VCaP (cell line): ENCODE measurements around the gene KATNAL2.

ENCODE experiments used
- H3K27ac ChIP-seq: fragments of 450-650 bp; 2 replicates; pipeline ENCODE4 v1.5.1; 2017
- TF ChIP-seq, protein P1 (sequence below): fragments of 450-650 bp; conservative IDR thresholded peaks from 2 replicates; pipeline ENCODE4 v1.5.1; 2017; ENCODE audit warnings: mild to moderate bottlenecking, moderate library complexity

KATNAL2 gene

DNA sequence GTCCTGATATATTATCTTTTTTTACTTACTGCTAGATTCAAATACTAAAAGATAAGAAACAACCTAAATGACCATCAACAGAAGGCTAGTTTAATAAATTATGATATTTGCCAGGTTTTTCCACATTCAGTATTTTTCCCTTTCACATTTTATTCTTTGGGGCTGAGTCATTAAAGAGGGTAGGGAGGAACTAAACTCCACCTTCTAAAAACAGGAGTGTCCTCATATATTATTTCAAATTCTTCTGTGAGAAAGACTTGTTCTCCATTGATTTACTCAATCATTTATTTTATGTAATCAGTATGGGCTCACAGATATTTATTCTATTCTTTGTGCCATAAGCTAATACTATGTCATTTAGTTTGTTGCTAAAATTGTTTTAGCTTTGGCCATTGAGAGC, 223.9 kb downstream of the KATNAL2 start:
- no peak overlapping the region for H3K27ac ChIP-seq
- TF ChIP-seq, protein P1, sequence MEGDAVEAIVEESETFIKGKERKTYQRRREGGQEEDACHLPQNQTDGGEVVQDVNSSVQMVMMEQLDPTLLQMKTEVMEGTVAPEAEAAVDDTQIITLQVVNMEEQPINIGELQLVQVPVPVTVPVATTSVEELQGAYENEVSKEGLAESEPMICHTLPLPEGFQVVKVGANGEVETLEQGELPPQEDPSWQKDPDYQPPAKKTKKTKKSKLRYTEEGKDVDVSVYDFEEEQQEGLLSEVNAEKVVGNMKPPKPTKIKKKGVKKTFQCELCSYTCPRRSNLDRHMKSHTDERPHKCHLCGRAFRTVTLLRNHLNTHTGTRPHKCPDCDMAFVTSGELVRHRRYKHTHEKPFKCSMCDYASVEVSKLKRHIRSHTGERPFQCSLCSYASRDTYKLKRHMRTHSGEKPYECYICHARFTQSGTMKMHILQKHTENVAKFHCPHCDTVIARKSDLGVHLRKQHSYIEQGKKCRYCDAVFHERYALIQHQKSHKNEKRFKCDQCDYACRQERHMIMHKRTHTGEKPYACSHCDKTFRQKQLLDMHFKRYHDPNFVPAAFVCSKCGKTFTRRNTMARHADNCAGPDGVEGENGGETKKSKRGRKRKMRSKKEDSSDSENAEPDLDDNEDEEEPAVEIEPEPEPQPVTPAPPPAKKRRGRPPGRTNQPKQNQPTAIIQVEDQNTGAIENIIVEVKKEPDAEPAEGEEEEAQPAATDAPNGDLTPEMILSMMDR = no peak

GRCh38 chr18:47143153-47143552, 225.8 kb downstream of the KATNAL2 start:
- H3K27ac ChIP-seq = no peak overlapping the region
- TF ChIP-seq, protein P1 = no peak

DNA sequence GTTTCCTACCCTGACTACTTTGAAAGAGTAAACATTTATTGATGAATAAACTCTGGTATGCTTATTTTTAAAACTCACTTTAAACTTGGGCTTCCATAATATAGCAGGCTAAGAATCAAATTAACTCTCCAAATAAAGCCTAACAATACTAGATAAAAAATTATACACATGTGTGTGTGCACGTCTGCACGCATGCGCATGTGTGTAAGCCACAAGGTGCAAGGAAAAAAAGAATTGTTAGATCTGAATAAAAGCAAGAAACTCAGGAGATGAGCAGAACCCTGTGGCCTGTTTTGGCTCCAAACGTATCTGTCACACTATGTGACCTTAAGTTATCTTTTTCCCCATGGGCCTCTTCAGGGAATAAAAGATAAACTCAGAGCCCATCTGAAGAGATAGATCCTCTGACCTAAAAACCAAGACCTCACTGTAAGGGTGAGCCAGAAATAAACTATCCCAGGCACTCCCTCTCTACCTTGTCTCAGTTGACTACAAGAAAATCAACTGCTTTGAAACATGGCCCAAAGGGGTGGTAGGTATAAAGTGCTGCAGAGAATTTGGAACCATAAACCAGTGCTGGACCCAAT, 226.6 kb downstream of the KATNAL2 start:
- H3K27ac ChIP-seq = no peak overlapping the region
- TF ChIP-seq, protein P1 = no peak

DNA sequence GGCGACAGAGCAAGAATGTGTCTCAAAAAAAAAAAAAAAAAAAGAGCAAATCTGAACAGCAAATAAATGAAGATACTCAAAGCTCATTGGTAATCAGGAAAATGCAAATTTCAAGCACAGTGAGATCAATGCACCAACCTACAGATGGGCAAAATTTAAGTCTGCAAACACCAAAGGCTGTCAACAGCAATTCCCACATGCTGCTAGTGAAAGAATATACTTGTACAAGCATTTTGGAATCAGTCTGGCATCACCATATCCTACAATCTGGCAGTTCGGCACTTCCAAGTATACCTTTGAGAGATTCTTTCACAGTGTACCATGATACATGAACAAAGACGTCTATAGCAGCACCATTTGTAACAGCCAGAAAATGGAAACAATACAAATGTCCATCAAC, 228.8 kb downstream of the KATNAL2 start:
- TF ChIP-seq, protein P1 = no peak
- H3K27ac ChIP-seq = no peak overlapping the region

GRCh38 chr18:47149457-47150028, 232.1 kb downstream of the KATNAL2 start:
- TF ChIP-seq, protein P1 = no peak
- peak overlapping the region; percentile 93 for H3K27ac ChIP-seq

DNA sequence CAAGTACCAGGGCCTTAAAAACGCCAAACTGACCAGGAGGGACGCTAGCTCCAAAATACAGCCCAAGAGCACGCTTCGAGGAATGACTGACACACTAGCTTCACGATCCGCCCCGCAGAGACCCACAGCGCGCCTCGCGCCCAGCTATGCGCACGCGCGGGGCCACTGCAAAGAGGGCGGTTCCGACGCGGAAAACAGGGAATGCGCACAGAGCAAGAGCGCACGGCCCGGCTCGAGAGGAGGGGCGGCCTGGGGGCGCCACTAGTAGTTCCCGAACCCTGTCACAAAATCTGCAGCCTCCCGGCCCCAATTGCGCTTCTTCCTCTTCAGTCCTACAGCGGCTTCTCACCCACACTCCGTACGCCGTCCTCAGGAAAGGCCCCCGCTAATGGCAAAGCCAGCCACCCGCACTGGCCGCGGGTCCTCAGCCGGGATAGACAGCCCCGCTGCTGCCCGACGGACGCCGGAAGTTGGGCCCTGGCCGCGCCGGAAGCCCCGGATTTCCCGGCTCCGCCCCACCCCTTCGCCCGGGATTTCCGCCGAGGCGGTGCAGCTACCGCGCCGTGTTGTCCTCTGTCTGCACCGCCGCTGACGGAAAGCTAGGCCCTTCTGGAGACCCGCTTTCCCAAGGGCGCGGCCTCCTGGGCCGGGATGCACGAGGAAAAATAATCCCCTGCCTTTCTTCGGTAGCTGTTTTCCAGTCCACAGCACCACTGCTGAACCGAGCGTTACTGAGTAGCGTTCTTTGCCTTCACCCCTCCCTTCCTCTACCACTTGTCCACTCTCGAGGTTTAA, 232.8 kb downstream of the KATNAL2 start, which contains the start of gene HDHD2:
TSS of gene HDHD2 (minus strand) at position 472 of the 795 bp plus-strand sequence. CDS start 14,061 bp downstream, outside the sequence.
- TF ChIP-seq, protein P1 = no peak
- H3K27ac ChIP-seq = peak within 1 kb of the TSS; percentile 93

DNA sequence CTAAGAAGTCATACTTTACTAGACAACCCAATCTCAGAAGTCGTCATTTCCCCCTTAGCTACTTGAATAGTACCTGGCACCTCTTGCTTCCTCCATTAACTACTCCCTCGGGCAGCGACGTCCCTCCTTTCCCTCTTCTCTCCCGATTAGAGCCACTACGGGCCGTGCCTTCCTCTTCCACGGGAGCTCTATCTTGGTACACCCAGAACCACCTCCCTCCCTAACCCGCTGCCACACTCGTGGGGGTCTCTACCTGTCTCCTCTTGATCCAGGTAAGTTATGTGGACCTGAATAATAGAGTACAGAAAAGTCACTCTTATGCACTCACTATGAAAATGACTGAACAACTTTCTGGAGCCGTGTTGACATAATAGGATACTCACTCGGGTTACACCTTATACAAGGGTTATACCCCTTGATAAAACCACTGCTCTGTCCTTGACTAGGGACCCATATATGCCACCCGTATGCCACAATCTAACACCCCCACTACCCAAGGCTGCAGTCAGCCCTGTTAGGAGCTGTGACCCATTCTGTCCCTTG, 233.5 kb downstream of the KATNAL2 start:
- TF ChIP-seq, protein P1 = no peak
- peak overlapping the region; percentile 93 for H3K27ac ChIP-seq
